PC-9 (cell line): ENCODE measurements around the gene LAG3. TPM values are rescaled to one million over a fixed set of nuclear protein-coding genes. Genes with fewer than 3 reads are reported as not detected.

ENCODE experiments used
- BruUV-seq: library from RNA; stranded (reverse); fragments of 400-500 nt; replicated peaks from 2 replicates; lab custom pipeline; 2021; lab: Mats Ljungman, UMichigan
- CTCF ChIA-PET: fragments of 300-600 bp; sonication (Branson Sonifier 250); formaldehyde crosslinking; loops from one replicate; lab custom pipeline; 2022; ENCODE audit warnings: antibody characterized with exemption; lab: Charles Lee
- POLR2A ChIA-PET: fragments of 300-600 bp; sonication (Branson Sonifier 250); formaldehyde crosslinking; loops from one replicate; lab custom pipeline; 2022; ENCODE audit warnings: antibody characterized with exemption; ENCODE audit not compliant: unreplicated experiment; lab: Charles Lee
- DNase-seq, 2 experiments: peaks; one replicate each; pipeline versions ENCODE4 v3.0.0 to v3.0.0-alpha.2; 2015 to 2022; ENCODE audit warnings: mixed read lengths in 1 of 2
- H2AFZ ChIP-seq: fragments of 200-600 bp; sonication (generic); 2 replicates; pipeline ENCODE4 v1.8.1; 2017; ENCODE audit warnings: antibody characterized with exemption
- H3F3A ChIP-seq: fragments of 200-600 bp; sonication (generic); 2 replicates; pipeline ENCODE4 v1.8.1; 2017; ENCODE audit warnings: antibody characterized with exemption, mild to moderate bottlenecking, low read depth; ENCODE audit not compliant: insufficient read depth
- H3K27ac ChIP-seq: fragments of 200-600 bp; sonication (generic); 2 replicates; pipeline ENCODE4 v1.6.1; 2016; ENCODE audit warnings: mixed run types
- H3K27me3 ChIP-seq: fragments of 200-600 bp; sonication (generic); 2 replicates; pipeline ENCODE4 v1.6.1; 2016; ENCODE audit warnings: low read depth, mixed run types; ENCODE audit not compliant: insufficient read depth
- H3K36me3 ChIP-seq: fragments of 200-600 bp; sonication (generic); 2 replicates; pipeline ENCODE4 v1.6.1; 2016; ENCODE audit warnings: low read depth, mixed run types
- H3K4me1 ChIP-seq: fragments of 200-600 bp; sonication (generic); replicated peaks from 2 replicates; pipeline ENCODE4 v1.6.1; 2016; ENCODE audit warnings: mixed run types; ENCODE audit not compliant: insufficient read depth
- H3K4me2 ChIP-seq: fragments of 200-600 bp; sonication (generic); 2 replicates; pipeline ENCODE4 v1.6.1; 2017; ENCODE audit warnings: mixed run types
- H3K4me3 ChIP-seq: fragments of 200-600 bp; sonication (generic); 2 replicates; pipeline ENCODE4 v1.6.1; 2016; ENCODE audit warnings: mixed run types
- H3K79me2 ChIP-seq: fragments of 200-600 bp; sonication (generic); 2 replicates; pipeline ENCODE4 v1.6.1; 2017; ENCODE audit warnings: low read depth, mixed run types
- H3K9me2 ChIP-seq: fragments of 200-600 bp; sonication (generic); 2 replicates; pipeline ENCODE4 v1.8.1; 2017; ENCODE audit warnings: mild to moderate bottlenecking; ENCODE audit not compliant: insufficient read depth
- H3K9me3 ChIP-seq: fragments of 200-600 bp; sonication (generic); 2 replicates; pipeline ENCODE4 v1.8.1; 2016; ENCODE audit warnings: low read depth; ENCODE audit not compliant: insufficient read depth
- H4K20me1 ChIP-seq: fragments of 200-600 bp; sonication (generic); 2 replicates; pipeline ENCODE4 v1.8.1; 2017; ENCODE audit not compliant: insufficient read depth
- CTCF ChIP-seq: fragments of 200-600 bp; sonication (generic); conservative IDR thresholded peaks from 2 replicates; pipeline ENCODE4 v1.6.1; 2017; ENCODE audit warnings: mixed run types, antibody characterized with exemption, mild to moderate bottlenecking, moderate library complexity
- EZH2 ChIP-seq: fragments of 200-600 bp; sonication (generic); IDR thresholded peaks from 2 replicates; pipeline ENCODE4 v1.8.0; 2017; ENCODE audit warnings: antibody characterized with exemption, low read depth
- intact Hi-C: fragments of 100-400 bp; cut with micrococcal nuclease; formaldehyde crosslinking; loops from one replicate; pipeline ENCODE4 v1.10.0; 2022; ENCODE audit not compliant: unreplicated experiment
- total RNA-seq: library from RNA; stranded (reverse); gene quantifications from 2 replicates; pipeline ENCODE4 v1.2.3, GENCODE V29; 2021

LAG3 gene
- total RNA-seq, 1 experiment from 2014 or later, result 10.5 TPM

GRCh38 chr12:6730169-6730568 lies 42.2 kb upstream of the LAG3 start:
- H3F3A ChIP-seq, result 0 out of 2 replicates have a peak, but pooled peaks cover 1% of the 10 kb centered on the region
- no peak overlapping the region for H3K4me2 ChIP-seq
- no peak for DNase-seq
- ChIA-PET CTCF (no interaction called here), POLR2A (interaction anchor here (0.6 kb wide), 2 partner anchors 22 to 78 kb away, joined by 4 to 5 read pairs; no protein-coding TSS in a partner anchor)
- H4K20me1 ChIP-seq, result no peaks in the 10 kb centered on the region
- no TSS peak for BruUV-seq
- no peaks in the 10 kb centered on the region for H3K9me3 ChIP-seq
- no peak overlapping the region for H3K27ac ChIP-seq
- peaks cover 4% of the 10 kb centered on the region; the same call in 1 of the 2 replicates for H3K4me1 ChIP-seq
- H3K4me3 ChIP-seq, result no peak overlapping the region
- H3K36me3 ChIP-seq, result peaks cover 14% of the 10 kb centered on the region; the same call in 1 of the 2 replicates
- intact Hi-C loops, result no loop called here
- peaks cover 8% of the 10 kb centered on the region for H3K79me2 ChIP-seq
- TF ChIP-seq CTCF, result no peak
- no peak for TF ChIP-seq EZH2
- no peaks in the 10 kb centered on the region for H3K27me3 ChIP-seq
- H3K9me2 ChIP-seq, result no peaks in the 10 kb centered on the region
- no peak overlapping the region for H2AFZ ChIP-seq

GRCh38 chr12:6734506-6735387 lies 37.6 kb upstream of the LAG3 start:
- TF ChIP-seq CTCF (no peak), EZH2 (no peak)
- H3F3A ChIP-seq, result 0 out of 2 replicates have a peak, but pooled peaks cover 4% of the 10 kb centered on the region
- H4K20me1 ChIP-seq, result no peaks in the 10 kb centered on the region
- no peak overlapping the region for H2AFZ ChIP-seq
- H3K4me2 ChIP-seq, result no peak overlapping the region
- intact Hi-C loops, result loop anchor here (1.0 kb wide), 2 partner anchors 45 to 91 kb away; no protein-coding TSS in a partner anchor
- ChIA-PET CTCF (interaction anchor here (0.6 to 3.2 kb wide), 3 partner anchors 18 to 118 kb away, joined by 3 to 14 read pairs (median 3); partner anchors contain the start of gene MLF2), POLR2A (no interaction called here)
- BruUV-seq, result no TSS peak
- no peaks in the 10 kb centered on the region for H3K9me2 ChIP-seq
- no peak overlapping the region for H3K4me3 ChIP-seq
- H3K27ac ChIP-seq, result no peak overlapping the region
- no peaks in the 10 kb centered on the region for H3K27me3 ChIP-seq
- H3K9me3 ChIP-seq, result no peaks in the 10 kb centered on the region
- no peaks in the 10 kb centered on the region for H3K79me2 ChIP-seq
- peaks cover 14% of the 10 kb centered on the region; the same call in 1 of the 2 replicates for H3K36me3 ChIP-seq
- DNase-seq, result no peak
- H3K4me1 ChIP-seq, result no peaks in the 10 kb centered on the region; the same call in 1 of the 2 replicates

- POLR2A ChIA-PET, result no interaction called here
- TF ChIP-seq EZH2, result no peak
- peak; percentile 84 for TF ChIP-seq CTCF
- Histone ChIP-seq H3K4me3 (no peak overlapping the region), H3K27me3 (no peaks in the 10 kb centered on the region), H4K20me1 (no peaks in the 10 kb centered on the region), H3K36me3 (peaks cover 7% of the 10 kb centered on the region; the same call in 1 of the 2 replicates), H3K27ac (no peak overlapping the region), H3F3A (0 out of 2 replicates have a peak, but pooled peaks cover 4% of the 10 kb centered on the region), H3K4me2 (no peak overlapping the region), H3K4me1 (no peaks in the 10 kb centered on the region; the same call in 1 of the 2 replicates), H3K9me2 (no peaks in the 10 kb centered on the region), H2AFZ (no peak overlapping the region), H3K79me2 (no peaks in the 10 kb centered on the region), H3K9me3 (no peaks in the 10 kb centered on the region)
- BruUV-seq, result TSS peak; percentile 2
- peak; percentile 44 to 70 for DNase-seq
- CTCF ChIA-PET, result interaction anchor here (0.6 to 3.2 kb wide), 4 partner anchors 17 to 145 kb away, joined by 3 to 14 read pairs (median 4); partner anchors contain the start of gene MLF2
- intact Hi-C loops, result loop anchor here (1.0 kb wide), 2 partner anchors 44 to 90 kb away; no protein-coding TSS in a partner anchor
Measured at GRCh38 chr12:6735448-6736191, 36.7 kb upstream of the LAG3 start.
